HepG2 (cell line): ENCODE measurements around the gene HNRNPA1L2. TPM values are rescaled to one million over a fixed set of nuclear protein-coding genes. Genes with fewer than 3 reads are reported as not detected.

Source experiments
- AHDC1 ChIP-seq: sonication (generic); formaldehyde crosslinking; IDR thresholded peaks from 2 replicates; pipeline ENCODE4 v1.5.1; 2020; ENCODE audit warnings: mild to moderate bottlenecking, missing genetic modification reagents, borderline replicate concordance
- ASH2L ChIP-seq: fragments of 300-600, 200-600 bp; sonication (generic); IDR thresholded peaks from 2 replicates; pipeline ENCODE4 v1.7.0; 2017; ENCODE audit warnings: low read depth, mild to moderate bottlenecking, moderate library complexity, mixed read lengths, low read length; ENCODE audit not compliant: insufficient read length
- ATF7 ChIP-seq, 2 experiments: fragments of 450-650 bp in 1 of 2; sonication (generic) in 1 of 2; formaldehyde crosslinking in 1 of 2; IDR thresholded peaks; 2 replicates each; pipeline versions ENCODE4 v1.4.0 to v1.6.1; 2016 to 2020; ENCODE audit warnings: antibody characterized with exemption in 1 of 2, mild to moderate bottlenecking in 1 of 2, missing genetic modification reagents in 1 of 2
- EED ChIP-seq: sonication (generic); formaldehyde crosslinking; IDR thresholded peaks from 2 replicates; pipeline ENCODE4 v1.5.0; 2020; ENCODE audit warnings: mild to moderate bottlenecking, missing genetic modification reagents
- FOXC1 ChIP-seq: sonication (generic); formaldehyde crosslinking; IDR thresholded peaks from 2 replicates; pipeline ENCODE4 v1.8.0; 2022; ENCODE audit warnings: mild to moderate bottlenecking, missing genetic modification reagents, borderline replicate concordance
- FOXP1 ChIP-seq, 2 experiments: fragments of 450-650 bp in 1 of 2; IDR thresholded peaks; 2 replicates each; pipeline ENCODE4 v1.6.1; 2017 to 2018; ENCODE audit warnings: antibody characterized with exemption in 1 of 2
- HDAC1 ChIP-seq: sonication (generic); formaldehyde crosslinking; IDR thresholded peaks from 2 replicates; pipeline ENCODE4 v1.5.1; 2020; ENCODE audit warnings: mild to moderate bottlenecking, missing genetic modification reagents
- IKZF5 ChIP-seq: IDR thresholded peaks from 2 replicates; pipeline ENCODE4 v1.6.1; 2018; ENCODE audit warnings: missing genetic modification reagents, mild to moderate bottlenecking, missing compliant biosample characterization
- ISX ChIP-seq: sonication (generic); formaldehyde crosslinking; conservative IDR thresholded peaks from 2 replicates; pipeline ENCODE4 v1.5.0; 2020; ENCODE audit warnings: missing genetic modification reagents
- PITX1 ChIP-seq: sonication (generic); formaldehyde crosslinking; IDR thresholded peaks from 2 replicates; pipeline ENCODE4 v1.5.1; 2020; ENCODE audit warnings: mild to moderate bottlenecking, missing genetic modification reagents
- POLR2A ChIP-seq, 2 experiments: IDR thresholded peaks; 2 replicates each; pipeline ENCODE4 v1.6.1; 2011; ENCODE audit warnings: low read depth in 2 of 2, low read length in 2 of 2, mild to moderate bottlenecking in 1 of 2, moderate library complexity in 1 of 2; ENCODE audit not compliant: insufficient read depth in 1 of 2
- SAP130 ChIP-seq: IDR thresholded peaks from 2 replicates; pipeline ENCODE4 v1.6.1; 2016; ENCODE audit warnings: low read depth
- TBL1XR1 ChIP-seq: fragments of 150-350 bp; IDR thresholded peaks from 2 replicates; pipeline ENCODE4 v1.6.1; 2014; ENCODE audit warnings: borderline replicate concordance, low read length; ENCODE audit not compliant: partially characterized antibody
- THAP9 ChIP-seq: sonication (generic); formaldehyde crosslinking; IDR thresholded peaks from 2 replicates; pipeline ENCODE4; 2020; ENCODE audit warnings: missing genetic modification reagents, mild to moderate bottlenecking, borderline replicate concordance
- ZNF367 ChIP-seq: sonication (generic); formaldehyde crosslinking; IDR thresholded peaks from 2 replicates; pipeline ENCODE4 v1.4.0; 2020; ENCODE audit warnings: missing genetic modification reagents, borderline replicate concordance
- ZNF800 ChIP-seq: sonication (generic); formaldehyde crosslinking; IDR thresholded peaks from 2 replicates; pipeline ENCODE4 v1.4.0; 2020; ENCODE audit warnings: missing genetic modification reagents
- ZNF883 ChIP-seq: sonication (generic); formaldehyde crosslinking; IDR thresholded peaks from 2 replicates; pipeline ENCODE4 v1.5.1; 2020; ENCODE audit warnings: mild to moderate bottlenecking, missing genetic modification reagents; ENCODE audit errors: not compliant biosample characterization
- polyA plus RNA-seq, 8 experiments: library from polyadenylated mRNA; depleted of rRNA in 3 of 8; stranded (reverse) in 7 of 8; unstranded in 1 of 8; fragments of >200 nt; fragmentation: Illumina TruSeq in 4 of 8; extraction: Trizol in 4 of 8; gene quantifications; 2 replicates each; pipeline versions ENCODE4 v1.2.1 to v1.2.3, GENCODE V29; 2011 to 2016; ENCODE audit warnings: low read depth in 4 of 8, missing spikeins in 1 of 8, mixed read lengths in 1 of 8; ENCODE audit not compliant: insufficient read depth in 1 of 8
- total RNA-seq, 5 experiments: library from RNA; depleted of rRNA; stranded (reverse); fragments of >200 nt; fragmentation: Illumina TruSeq; extraction: Trizol; gene quantifications; 2 replicates each; pipeline ENCODE4 v1.2.3, GENCODE V29; 2016; ENCODE audit warnings: low read depth in 1 of 5

The HNRNPA1L2 gene
- total and polyA plus RNA-seq, 2 of the 13 experiments (the other 11 are each of a cell fraction or from before 2014, with no cell fraction given) = 3.6 to 7.1 TPM

- TF ChIP-seq AHDC1 (CRISPR knock-in tag) = no peak
- TF ChIP-seq FOXP1 (IDR thresholded peaks at IDR 0.05) = no peak
- TF ChIP-seq FOXP1 (CRISPR knock-in tag; IDR thresholded peaks at IDR 0.05) = no peak
- no peak for TF ChIP-seq EED (CRISPR knock-in tag)
- no peak for TF ChIP-seq ZNF800 (CRISPR knock-in tag)
- no peak for TF ChIP-seq ATF7 (IDR thresholded peaks at IDR 0.05)
- TF ChIP-seq ATF7 (CRISPR knock-in tag; IDR thresholded peaks at IDR 0.05) = no peak
- TF ChIP-seq ZNF367 (CRISPR knock-in tag) = no peak
- peak; percentile 42; the same call in 1 of the 2 replicates for TF ChIP-seq HDAC1 (CRISPR knock-in tag)
- no peak for TF ChIP-seq TBL1XR1
- TF ChIP-seq ISX (CRISPR knock-in tag) = no peak
- peak; percentile 45 to 63 for TF ChIP-seq POLR2A (IDR thresholded peaks at IDR 0.05; ENCODE audit: insufficient read depth in 1 of 2, low read depth in 2 of 2, low read length in 2 of 2)
- TF ChIP-seq IKZF5 (CRISPR knock-in tag) = no peak
- TF ChIP-seq THAP9 (CRISPR knock-in tag) = no peak
- TF ChIP-seq FOXC1 (CRISPR knock-in tag) = no peak
- TF ChIP-seq ZNF883 = no peak
- no peak for TF ChIP-seq PITX1 (CRISPR knock-in tag)
- peak; percentile 47 for TF ChIP-seq ASH2L
- peak; percentile 33; the same call in 1 of the 2 replicates for TF ChIP-seq SAP130 (CRISPR knock-in tag)
Measured at GRCh38 chr13:52599848-52600603, 42.2 kb upstream of the HNRNPA1L2 start (continued).
